Uterus (tissue), 4 donors: ENCODE results near the gene TTC4. TPM values are rescaled to one million over a fixed set of nuclear protein-coding genes. Genes with fewer than 3 reads are reported as not detected.

Experiments
- DNase-seq, 2 donors: peaks; one replicate each; pipeline ENCODE4 v3.0.0-alpha.2; 2019 to 2020
- H3K27ac ChIP-seq, 2 donors: fragments of 200-600 bp; sonication (generic); 1 replicate in 1 of 2; 2 replicates in 1 of 2; pipeline ENCODE4 v1.5.1; 2016 to 2018
- H3K27me3 ChIP-seq, 2 donors: fragments of 200-600 bp; sonication (generic); one replicate each; pipeline ENCODE4 v1.5.1; 2018 to 2019; ENCODE audit warnings: control low read depth in 1 of 2
- H3K36me3 ChIP-seq, 2 donors: fragments of 200-600 bp; sonication (generic); one replicate each; pipeline ENCODE4 v1.5.1; 2019; ENCODE audit warnings: control low read depth in 1 of 2
- H3K4me1 ChIP-seq, 2 donors: fragments of 200-600 bp; sonication (generic); one replicate each; pipeline ENCODE4 v1.5.1; 2018 to 2019; ENCODE audit warnings: control low read depth in 1 of 2
- H3K4me3 ChIP-seq, 2 donors: fragments of 200-600 bp; sonication (generic); 1 replicate in 1 of 2; 2 replicates in 1 of 2; pipeline ENCODE4 v1.5.1; 2018 to 2019; ENCODE audit warnings: mild to moderate bottlenecking in 1 of 2
- H3K9me3 ChIP-seq, 2 donors: fragments of 200-600 bp; sonication (generic); one replicate each; pipeline ENCODE4 v1.5.1; 2019; ENCODE audit warnings: control low read depth in 1 of 2
- CTCF ChIP-seq, 4 experiments: fragments of 200-600 bp in 2 of 4; fragments of 450-650 bp in 2 of 4; sonication (generic) in 2 of 4; IDR thresholded peaks; one replicate each; pipeline ENCODE4 v1.5.1; 2016 to 2019; ENCODE audit warnings: antibody characterized with exemption in 4 of 4, mild to moderate bottlenecking in 2 of 4, moderate library complexity in 1 of 4
- POLR2A ChIP-seq, 2 donors: fragments of 450-650 bp; IDR thresholded peaks; one replicate each; pipeline ENCODE4 v1.6.1; 2016; ENCODE audit warnings: antibody characterized with exemption in 2 of 2, mild to moderate bottlenecking in 1 of 2, moderate library complexity in 1 of 2
- intact Hi-C: fragments of 100-400 bp; cut with DNase I; formaldehyde crosslinking; loops from one replicate; pipeline ENCODE4 v1.15.1; 2023; ENCODE audit warnings: low total_unique reads
- total RNA-seq, 4 donors: library from RNA; depleted of rRNA in 3 of 4; stranded (reverse); fragments of >200 nt in 3 of 4; gene quantifications; one replicate each; pipeline versions ENCODE4 v1.1.0 to v1.2.4, GENCODE V29; 2014 to 2023
- donor health status: DM: yes; HTN: yes; CAD: no.

TTC4 gene
- total RNA-seq, 4 donors from 2014 or later = 5.9 to 43.4 (median 19.0) TPM

- TF ChIP-seq POLR2A (IDR thresholded peaks at IDR 0.05) = no peak
- Histone ChIP-seq H3K4me1 (no peaks in the 10 kb centered on the region), H3K27me3 (no peaks in the 10 kb centered on the region), H3K27ac (no peak overlapping the region), H3K36me3 (no peaks in the 10 kb centered on the region), H3K9me3 (no peaks in the 10 kb centered on the region), H3K4me3 (no peak overlapping the region)
- intact Hi-C loops = no loop called here
- DNase-seq = no peak
Observed at GRCh38 chr1:54701066-54701465, 14.6 kb upstream of the TTC4 start.

GRCh38 chr1:54701996-54702395 is 13.7 kb upstream of the TTC4 start:
- intact Hi-C loops = no loop called here
- Histone ChIP-seq H3K4me1 (no peaks in the 10 kb centered on the region), H3K36me3 (no peaks in the 10 kb centered on the region), H3K9me3 (no peaks in the 10 kb centered on the region), H3K27me3 (no peaks in the 10 kb centered on the region), H3K4me3 (no peak overlapping the region), H3K27ac (no peak overlapping the region)
- no peak for TF ChIP-seq POLR2A (IDR thresholded peaks at IDR 0.05)
- TF ChIP-seq CTCF (IDR thresholded peaks at IDR 0.05) = no peak
- DNase-seq = no peak

DNA sequence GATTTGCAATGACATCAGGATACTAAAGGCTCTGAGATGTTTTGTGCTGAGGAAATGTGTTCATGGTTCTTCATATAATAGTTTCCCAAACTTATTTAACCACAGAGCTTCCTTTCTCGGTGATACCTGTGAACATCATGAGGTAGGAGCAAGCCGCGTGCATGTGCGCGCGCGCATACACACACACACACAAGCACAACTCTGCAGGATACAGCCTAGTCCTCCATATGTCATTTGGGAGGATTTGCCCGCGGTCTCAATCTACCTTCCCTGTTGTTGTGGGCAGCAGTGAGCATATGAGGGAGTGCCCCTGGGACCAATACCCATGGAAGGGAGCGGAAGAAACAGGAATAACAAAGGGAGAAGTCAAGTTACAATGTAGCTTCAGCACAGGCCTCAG is 12.2 kb upstream of the TTC4 start:
- no peaks in the 10 kb centered on the region for H3K27me3 ChIP-seq
- no peak for DNase-seq
- H3K4me3 ChIP-seq = no peak overlapping the region
- TF ChIP-seq CTCF (IDR thresholded peaks at IDR 0.05) (no peak), POLR2A (IDR thresholded peaks at IDR 0.05) (no peak)
- H3K9me3 ChIP-seq = no peaks in the 10 kb centered on the region
- no peak overlapping the region for H3K27ac ChIP-seq
- no peaks in the 10 kb centered on the region for H3K36me3 ChIP-seq
- no peaks in the 10 kb centered on the region for H3K4me1 ChIP-seq
- intact Hi-C loops = no loop called here

DNA sequence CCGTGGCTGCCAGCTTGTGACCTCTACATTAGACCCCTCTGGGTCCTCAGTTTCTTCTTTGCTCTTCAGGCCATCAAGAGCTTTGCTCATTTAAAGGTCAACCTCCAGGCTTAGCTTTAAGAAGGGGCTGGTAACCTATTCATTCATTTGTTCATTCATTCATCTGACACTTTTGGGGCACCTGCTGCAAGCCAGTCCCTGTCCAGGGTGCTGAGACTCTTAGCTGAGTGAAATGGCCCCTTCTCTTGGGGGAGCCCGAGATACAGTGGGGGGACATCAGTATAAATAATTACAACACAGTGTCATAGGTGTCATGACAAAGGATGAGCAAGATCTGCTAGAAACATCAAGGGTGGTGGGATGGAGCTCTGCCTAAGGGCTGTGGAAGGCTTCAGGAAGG is 10.5 kb upstream of the TTC4 start:
- H3K36me3 ChIP-seq = no peaks in the 10 kb centered on the region
- TF ChIP-seq POLR2A (IDR thresholded peaks at IDR 0.05) = no peak
- TF ChIP-seq CTCF (IDR thresholded peaks at IDR 0.05) = no peak
- intact Hi-C loops = no loop called here

GRCh38 chr1:54706419-54706818 is 9.2 kb upstream of the TTC4 start:
- no peaks in the 10 kb centered on the region for H3K36me3 ChIP-seq
- no peaks in the 10 kb centered on the region for H3K4me1 ChIP-seq
- H3K4me3 ChIP-seq = no peak overlapping the region
- H3K9me3 ChIP-seq = no peaks in the 10 kb centered on the region
- DNase-seq = no peak
- TF ChIP-seq POLR2A (IDR thresholded peaks at IDR 0.05) (no peak), CTCF (IDR thresholded peaks at IDR 0.05) (no peak)
- H3K27me3 ChIP-seq = no peaks in the 10 kb centered on the region
- intact Hi-C loops = no loop called here
- H3K27ac ChIP-seq = no peak overlapping the region

More for the DNA sequence above, 10.5 kb upstream of the TTC4 start:
- H3K27ac ChIP-seq = no peak overlapping the region
- no peak for DNase-seq
- H3K27me3 ChIP-seq = no peaks in the 10 kb centered on the region
- no peaks in the 10 kb centered on the region for H3K9me3 ChIP-seq
- no peak overlapping the region for H3K4me3 ChIP-seq
- no peaks in the 10 kb centered on the region for H3K4me1 ChIP-seq

DNA sequence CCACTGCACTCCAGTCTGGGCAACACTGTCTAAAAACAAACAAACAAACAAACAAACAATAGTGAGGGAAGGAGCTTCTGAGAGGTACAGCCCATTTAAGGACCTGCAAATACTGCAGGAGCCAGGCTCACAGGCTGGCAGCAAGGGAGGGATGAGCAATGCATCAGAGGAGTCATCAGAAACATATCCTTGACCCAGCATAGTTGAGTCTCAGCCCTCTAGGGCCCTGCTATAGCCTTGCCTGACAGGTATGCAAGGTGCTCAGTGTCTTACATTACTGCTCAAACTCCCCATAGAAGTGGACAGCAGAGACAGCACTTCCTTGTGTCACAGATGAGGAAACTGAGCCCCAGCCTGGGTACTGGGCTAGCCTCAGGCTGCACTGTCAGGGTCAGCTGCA is 7.3 kb upstream of the TTC4 start:
- H3K4me1 ChIP-seq = no peaks in the 10 kb centered on the region
- H3K27me3 ChIP-seq = no peaks in the 10 kb centered on the region
- H3K4me3 ChIP-seq = no peak overlapping the region
- H3K9me3 ChIP-seq = no peaks in the 10 kb centered on the region
- TF ChIP-seq CTCF (IDR thresholded peaks at IDR 0.05) = no peak
- TF ChIP-seq POLR2A (IDR thresholded peaks at IDR 0.05) = no peak
- no peak overlapping the region for H3K27ac ChIP-seq
- H3K36me3 ChIP-seq = no peaks in the 10 kb centered on the region
- intact Hi-C loops = no loop called here
- DNase-seq = no peak
